Keratinocyte (primary cell): ENCODE data around the gene OR5L1.

Experiments
- CTCF ChIP-seq, 3 experiments: IDR thresholded peaks in 1 of 3; conservative IDR thresholded peaks in 1 of 3; optimal IDR thresholded peaks in 1 of 3; 2 replicates in 2 of 3; 3 replicates in 1 of 3; pipeline versions ENCODE3 to v1.5.1; 2011; ENCODE audit warnings: low read length in 3 of 3, mild to moderate bottlenecking in 3 of 3, moderate library complexity in 2 of 3, control low read depth in 1 of 3, inconsistent platforms in 1 of 3; ENCODE audit not compliant: insufficient read depth in 2 of 3; ENCODE audit errors: extremely low read depth in 1 of 3
- EZH2 ChIP-seq: IDR thresholded peaks from one replicate; pipeline ENCODE4 v1.6.1; 2012; ENCODE audit warnings: inconsistent platforms, mild to moderate bottlenecking, low read length, moderate library complexity

GRCh38 chr11:55791606-55792005, 19.6 kb upstream of the OR5L1 start:
- TF ChIP-seq CTCF (optimal IDR thresholded peaks at IDR 0.05 in 1 of 3, IDR thresholded peaks at IDR 0.05 in 1 of 3, conservative IDR thresholded peaks at IDR 0.05 in 1 of 3; ENCODE audit: extremely low read depth in 1 of 3, insufficient read depth in 2 of 3, low read length in 3 of 3) (no peak), EZH2 (no peak)
